Neural cell (in vitro differentiated cells): Measurements from ENCODE around the gene ETV6. TPM values are rescaled to one million over a fixed set of nuclear protein-coding genes. Genes with fewer than 3 reads are reported as not detected.

Source experiments
- H2AFZ ChIP-seq: fragments of 200-600, 300-800 bp; sonication (generic), shearing (Covaris generic); 2 replicates; pipeline ENCODE4 v1.6.0; 2014; ENCODE audit warnings: low read depth, mild to moderate bottlenecking, antibody characterized with exemption, low read length, moderate library complexity
- H3F3A ChIP-seq: fragments of 200-600 bp; shearing (Covaris generic); 2 replicates; pipeline ENCODE4 v1.6.1; 2016; ENCODE audit warnings: mild to moderate bottlenecking, moderate library complexity, mixed read lengths, antibody characterized with exemption, low read length; ENCODE audit not compliant: insufficient read depth, poor library complexity, severe bottlenecking
- H3K27ac ChIP-seq: fragments of 200-600, 300-800 bp; sonication (generic), shearing (Covaris generic); 2 replicates; pipeline ENCODE4 v1.5.1; 2014; ENCODE audit warnings: mild to moderate bottlenecking, low read length, moderate library complexity
- H3K27me3 ChIP-seq: fragments of 300-800, 200-600 bp; sonication (generic), shearing (Covaris generic); 2 replicates; pipeline ENCODE4 v1.6.0; 2014; ENCODE audit warnings: mild to moderate bottlenecking, low read depth, low read length, moderate library complexity; ENCODE audit not compliant: insufficient read depth
- H3K36me3 ChIP-seq: fragments of 300-800, 200-600 bp; sonication (generic), shearing (Covaris generic); 2 replicates; pipeline ENCODE4 v1.5.1; 2014; ENCODE audit warnings: mild to moderate bottlenecking, antibody characterized with exemption, low read length, moderate library complexity; ENCODE audit not compliant: insufficient read depth
- H3K4me2 ChIP-seq: fragments of 300-800, 200-600 bp; sonication (generic), shearing (Covaris generic); 2 replicates; pipeline ENCODE4 v1.6.0; 2014; ENCODE audit warnings: mild to moderate bottlenecking, low read length
- H3K4me3 ChIP-seq: fragments of 300-800, 200-600 bp; sonication (generic), shearing (Covaris generic); 2 replicates; pipeline ENCODE4 v1.5.1; 2014; ENCODE audit warnings: mild to moderate bottlenecking, low read length, moderate library complexity
- H3K79me2 ChIP-seq: fragments of 200-600 bp; shearing (Covaris generic); replicated peaks from 2 replicates; pipeline ENCODE4 v1.6.0; 2014; ENCODE audit warnings: mild to moderate bottlenecking, low read length, moderate library complexity; ENCODE audit not compliant: insufficient read depth
- H3K9ac ChIP-seq: fragments of 300-800, 200-600 bp; sonication (generic), shearing (Covaris generic); 2 replicates; pipeline ENCODE4 v1.6.1; 2016; ENCODE audit warnings: mild to moderate bottlenecking, low read length, mixed read lengths
- H3K9me2 ChIP-seq: fragments of 200-600 bp; shearing (Covaris generic); 2 replicates; pipeline ENCODE4 v1.6.1; 2016; ENCODE audit warnings: mild to moderate bottlenecking, low read length, mixed read lengths; ENCODE audit not compliant: insufficient read depth
- H3K9me3 ChIP-seq: fragments of 200-600, 300-800 bp; sonication (generic), shearing (Covaris generic); 2 replicates; pipeline ENCODE4 v1.6.1; 2016; ENCODE audit warnings: mild to moderate bottlenecking, mixed run types, low read length, moderate library complexity, mixed read lengths
- H4K20me1 ChIP-seq: fragments of 200-600 bp; shearing (Covaris generic); 2 replicates; pipeline ENCODE4 v1.6.1; 2016; ENCODE audit warnings: mild to moderate bottlenecking, mixed run types; ENCODE audit not compliant: insufficient read depth
- EP300 ChIP-seq: fragments of 450-650 bp; conservative IDR thresholded peaks from 2 replicates; pipeline ENCODE4 v1.6.1; 2014; ENCODE audit warnings: antibody characterized with exemption, mild to moderate bottlenecking, moderate library complexity; ENCODE audit not compliant: poor library complexity, severe bottlenecking
- EZH2 ChIP-seq: fragments of 200-600, 300-800 bp; shearing (Covaris generic), sonication (generic); IDR thresholded peaks from 2 replicates; pipeline ENCODE4 v1.6.1; 2014; ENCODE audit warnings: antibody characterized with exemption, low read length, borderline replicate concordance, mild to moderate bottlenecking; ENCODE audit not compliant: insufficient read depth, poor library complexity, severe bottlenecking
- MXI1 ChIP-seq: fragments of 450-650 bp; conservative IDR thresholded peaks from 2 replicates; pipeline ENCODE4 v1.6.1; 2014; ENCODE audit warnings: antibody characterized with exemption, mild to moderate bottlenecking; ENCODE audit not compliant: poor library complexity, severe bottlenecking
- POLR2AphosphoS5 ChIP-seq: IDR thresholded peaks from 2 replicates; pipeline ENCODE4 v1.6.1; 2012
- RAD21 ChIP-seq: fragments of 450-650 bp; conservative IDR thresholded peaks from 2 replicates; pipeline ENCODE4 v1.6.1; 2014; ENCODE audit warnings: antibody characterized with exemption, mild to moderate bottlenecking, moderate library complexity
- SMC3 ChIP-seq: fragments of 450-650 bp; conservative IDR thresholded peaks from 2 replicates; pipeline ENCODE4 v1.6.1; 2014; ENCODE audit warnings: antibody characterized with exemption, mild to moderate bottlenecking, moderate library complexity; ENCODE audit not compliant: poor library complexity
- TAF1 ChIP-seq: IDR thresholded peaks from 2 replicates; pipeline ENCODE4 v1.6.1; 2012; ENCODE audit warnings: low read depth
- polyA plus RNA-seq: library from polyadenylated mRNA; depleted of rRNA; stranded (reverse); fragments of >200 nt; gene quantifications from 2 replicates; pipeline ENCODE4 v1.2.3, GENCODE V29; 2014
- TF ChIP-seq, protein P1 (sequence below): IDR thresholded peaks from 2 replicates; pipeline ENCODE4 v1.6.1; 2012; ENCODE audit warnings: borderline replicate concordance

Gene ETV6
- polyA plus RNA-seq, 1 donor from 2014 or later: 1.6 TPM

DNA sequence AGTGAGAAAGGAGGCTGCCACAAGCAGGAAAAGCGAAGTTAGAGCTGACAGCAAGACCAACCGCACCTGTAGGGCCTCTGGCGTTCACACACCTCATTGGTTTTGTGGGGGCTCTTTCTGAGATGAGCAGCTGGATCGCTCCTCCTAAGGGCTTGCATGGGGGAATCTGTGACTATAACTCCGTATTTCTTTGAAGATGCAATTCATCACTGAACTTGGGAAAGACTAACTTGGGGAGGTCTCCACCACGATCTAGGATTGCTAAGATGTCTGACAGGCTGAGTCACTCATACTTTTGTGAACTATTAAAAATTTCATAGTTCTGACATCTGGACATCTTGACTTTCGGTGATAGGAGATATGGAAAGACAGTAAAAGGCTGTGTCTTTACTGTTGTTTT is 173.6 kb downstream of the ETV6 start:
- H3K9me3 ChIP-seq: no peaks in the 10 kb centered on the region
- no peaks in the 10 kb centered on the region for H3K9me2 ChIP-seq
- no peaks in the 10 kb centered on the region for H3K27me3 ChIP-seq
- H3K4me2 ChIP-seq: no peak overlapping the region
- peaks cover 3% of the 10 kb centered on the region for H3F3A ChIP-seq
- TF ChIP-seq MXI1 (no peak), TAF1 (no peak), EP300 (no peak), SMC3 (no peak)
- TF ChIP-seq, protein P1, sequence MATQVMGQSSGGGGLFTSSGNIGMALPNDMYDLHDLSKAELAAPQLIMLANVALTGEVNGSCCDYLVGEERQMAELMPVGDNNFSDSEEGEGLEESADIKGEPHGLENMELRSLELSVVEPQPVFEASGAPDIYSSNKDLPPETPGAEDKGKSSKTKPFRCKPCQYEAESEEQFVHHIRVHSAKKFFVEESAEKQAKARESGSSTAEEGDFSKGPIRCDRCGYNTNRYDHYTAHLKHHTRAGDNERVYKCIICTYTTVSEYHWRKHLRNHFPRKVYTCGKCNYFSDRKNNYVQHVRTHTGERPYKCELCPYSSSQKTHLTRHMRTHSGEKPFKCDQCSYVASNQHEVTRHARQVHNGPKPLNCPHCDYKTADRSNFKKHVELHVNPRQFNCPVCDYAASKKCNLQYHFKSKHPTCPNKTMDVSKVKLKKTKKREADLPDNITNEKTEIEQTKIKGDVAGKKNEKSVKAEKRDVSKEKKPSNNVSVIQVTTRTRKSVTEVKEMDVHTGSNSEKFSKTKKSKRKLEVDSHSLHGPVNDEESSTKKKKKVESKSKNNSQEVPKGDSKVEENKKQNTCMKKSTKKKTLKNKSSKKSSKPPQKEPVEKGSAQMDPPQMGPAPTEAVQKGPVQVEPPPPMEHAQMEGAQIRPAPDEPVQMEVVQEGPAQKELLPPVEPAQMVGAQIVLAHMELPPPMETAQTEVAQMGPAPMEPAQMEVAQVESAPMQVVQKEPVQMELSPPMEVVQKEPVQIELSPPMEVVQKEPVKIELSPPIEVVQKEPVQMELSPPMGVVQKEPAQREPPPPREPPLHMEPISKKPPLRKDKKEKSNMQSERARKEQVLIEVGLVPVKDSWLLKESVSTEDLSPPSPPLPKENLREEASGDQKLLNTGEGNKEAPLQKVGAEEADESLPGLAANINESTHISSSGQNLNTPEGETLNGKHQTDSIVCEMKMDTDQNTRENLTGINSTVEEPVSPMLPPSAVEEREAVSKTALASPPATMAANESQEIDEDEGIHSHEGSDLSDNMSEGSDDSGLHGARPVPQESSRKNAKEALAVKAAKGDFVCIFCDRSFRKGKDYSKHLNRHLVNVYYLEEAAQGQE: no peak
- H4K20me1 ChIP-seq: no peaks in the 10 kb centered on the region
- H2AFZ ChIP-seq: no peak overlapping the region
- no peaks in the 10 kb centered on the region for H3K79me2 ChIP-seq
- no peaks in the 10 kb centered on the region for H3K36me3 ChIP-seq
- H3K27ac ChIP-seq: no peak overlapping the region
- no peak overlapping the region for H3K9ac ChIP-seq
- no peak overlapping the region for H3K4me3 ChIP-seq

DNA sequence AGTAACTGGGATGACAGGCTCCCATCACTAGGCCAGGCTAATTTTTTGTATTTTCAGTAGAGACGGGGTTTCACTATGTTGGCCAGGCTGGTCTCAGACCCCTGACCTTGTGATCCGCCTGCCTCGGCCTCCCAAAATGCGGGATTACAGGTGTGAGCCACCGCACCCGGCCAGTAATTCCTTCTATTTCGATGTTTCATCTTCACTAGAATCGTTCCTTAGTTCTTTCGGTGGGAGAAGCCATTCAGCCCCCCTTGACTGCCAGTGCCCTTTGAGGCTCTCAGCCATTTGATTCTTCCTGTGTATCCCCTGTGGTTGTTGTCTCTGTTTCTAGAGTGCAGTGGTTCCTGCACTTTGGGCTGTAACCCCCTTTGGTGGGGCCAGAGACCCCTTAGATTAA is 174.1 kb downstream of the ETV6 start:
- H3K9ac ChIP-seq: no peak overlapping the region
- no peaks in the 10 kb centered on the region for H3K27me3 ChIP-seq
- no peaks in the 10 kb centered on the region for H3K36me3 ChIP-seq
- no peak overlapping the region for H3K4me3 ChIP-seq
- no peak for TF ChIP-seq POLR2AphosphoS5
- no peak for TF ChIP-seq SMC3
- no peak for TF ChIP-seq TAF1
- TF ChIP-seq, protein P1: no peak
- TF ChIP-seq MXI1: no peak
- TF ChIP-seq EZH2: no peak
- TF ChIP-seq RAD21: no peak
- no peak overlapping the region for H2AFZ ChIP-seq
- no peak overlapping the region for H3K27ac ChIP-seq
- no peak overlapping the region for H3K4me2 ChIP-seq
- H3F3A ChIP-seq: peaks cover 3% of the 10 kb centered on the region
- no peaks in the 10 kb centered on the region for H4K20me1 ChIP-seq
- H3K79me2 ChIP-seq: no peaks in the 10 kb centered on the region
- no peaks in the 10 kb centered on the region for H3K9me2 ChIP-seq
- no peaks in the 10 kb centered on the region for H3K9me3 ChIP-seq
